Kidney tubule cell (primary cell): Measurements from ENCODE around the gene ACSS1.
A peak's percentile ranks its signal among the peaks of the same experiment; 100 is the strongest.

Experiments used
- DNase-seq: peaks from one replicate; pipeline ENCODE4 v3.0.0-alpha.2; 2018; ENCODE audit warnings: low spot score

ACSS1 gene

DNA sequence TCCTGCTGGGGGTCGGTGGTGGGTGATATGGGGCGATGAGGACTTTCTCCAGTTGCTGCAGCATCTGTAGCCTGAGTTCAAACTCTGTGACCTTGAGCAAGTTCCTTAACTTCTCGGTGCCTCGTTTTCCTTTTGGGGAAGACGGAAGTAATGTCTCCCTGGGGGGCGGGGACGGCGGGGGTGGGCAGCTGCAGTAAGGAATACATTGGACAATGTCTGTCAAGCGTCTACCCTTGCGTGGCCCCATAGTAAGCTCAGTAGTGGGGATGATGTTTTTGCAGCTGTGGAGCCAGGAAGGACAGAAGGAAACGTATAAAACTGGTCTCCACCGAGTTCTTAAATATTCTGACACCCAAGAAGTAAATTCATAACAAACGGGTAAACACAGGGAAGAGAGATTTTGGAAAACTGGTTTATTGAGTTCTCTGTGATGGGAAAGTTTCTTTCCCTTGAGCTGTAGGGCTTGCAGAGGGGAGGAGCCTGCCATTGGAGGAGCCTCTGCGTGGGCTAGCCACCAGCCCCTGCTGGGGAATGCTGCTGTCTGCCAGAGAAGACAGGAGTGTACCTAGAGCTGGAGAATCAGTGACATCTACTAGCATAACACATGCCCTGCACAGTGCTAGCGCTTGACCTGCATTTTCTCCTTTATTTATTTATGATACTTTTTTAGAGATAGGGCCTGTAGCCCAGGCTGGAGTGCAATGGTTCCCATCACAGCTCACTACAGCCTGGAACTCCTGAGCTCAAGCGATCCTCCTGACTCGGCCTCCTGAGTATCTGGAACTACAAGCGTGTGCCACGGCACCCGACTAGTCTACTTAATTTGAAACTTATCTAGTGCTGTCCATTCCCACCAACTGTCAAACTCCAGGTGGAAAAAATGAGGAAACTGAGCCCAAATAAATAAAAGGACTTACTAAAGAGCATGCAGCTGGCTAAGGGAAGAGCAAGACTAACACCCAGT lies 1.2 kb upstream of the ACSS1 start:
- no peak for DNase-seq

DNA sequence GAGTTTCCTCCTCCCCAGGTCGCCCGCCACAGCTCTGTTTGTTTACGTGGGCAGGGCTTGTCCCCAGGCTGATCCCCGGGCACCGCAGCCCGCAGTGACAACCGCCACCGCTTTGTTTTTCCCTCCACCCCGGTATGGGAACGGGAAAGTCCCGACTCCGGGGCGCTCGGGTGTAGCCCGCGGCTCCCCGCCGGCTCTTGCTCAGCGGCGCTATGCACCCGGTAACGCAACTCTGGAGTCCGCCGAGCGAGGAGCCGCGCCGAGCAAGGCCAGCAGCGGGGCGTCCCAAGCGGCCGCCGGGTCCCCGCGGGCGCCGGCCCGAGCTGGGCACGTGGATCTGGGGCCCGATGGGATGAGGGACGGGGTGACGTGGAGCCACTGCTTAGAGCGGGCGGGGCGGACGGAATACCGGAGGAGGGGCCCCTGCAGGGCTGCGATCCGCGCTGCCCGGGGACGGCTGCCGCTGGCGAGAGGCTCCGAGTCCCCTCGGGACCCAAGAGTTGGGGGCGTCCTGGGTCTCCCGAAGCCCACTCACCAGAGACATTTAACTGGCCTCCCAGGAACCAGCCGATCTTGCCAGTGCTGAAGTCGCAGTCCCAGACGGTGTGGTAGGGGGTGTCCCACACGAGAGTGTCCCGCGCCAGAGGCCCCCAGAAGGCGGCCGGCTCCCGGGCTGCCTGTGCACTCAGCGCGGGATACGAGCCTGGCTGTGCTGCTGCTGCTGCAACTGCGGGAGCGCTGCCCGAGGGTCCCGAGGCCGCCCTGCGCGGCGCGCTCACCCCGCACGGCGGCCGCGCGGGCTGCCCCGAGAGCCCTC lies 497 bp downstream of the ACSS1 start:
- DNase-seq = peak; percentile 66

DNA sequence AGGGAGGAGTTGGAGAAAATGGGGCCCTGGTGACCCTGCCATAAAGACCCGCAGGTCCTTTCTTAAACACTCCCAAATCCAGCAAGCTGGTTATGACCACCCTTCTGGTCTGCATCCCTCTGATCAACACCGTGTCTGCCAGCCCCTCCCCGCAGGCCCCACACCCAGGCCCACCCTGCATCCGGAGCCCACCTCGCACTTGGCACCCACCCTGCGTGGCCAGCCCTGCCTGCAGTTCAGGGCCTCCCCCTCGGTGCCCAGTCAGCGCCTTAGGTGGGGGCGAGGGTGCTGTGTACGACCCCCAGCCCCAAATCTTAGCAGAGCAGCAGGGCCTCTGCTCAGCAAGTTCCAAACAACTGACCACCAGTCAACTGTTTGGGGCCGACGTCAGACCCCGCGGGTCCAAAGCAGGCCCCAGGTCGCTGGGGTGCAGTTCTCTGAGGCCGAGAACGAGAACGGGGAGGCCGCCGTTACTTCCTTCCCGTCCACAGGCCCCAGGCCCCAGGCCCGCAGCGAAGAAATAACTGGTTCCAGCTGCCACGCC lies 1.2 kb downstream of the ACSS1 start:
- DNase-seq = no peak

DNA sequence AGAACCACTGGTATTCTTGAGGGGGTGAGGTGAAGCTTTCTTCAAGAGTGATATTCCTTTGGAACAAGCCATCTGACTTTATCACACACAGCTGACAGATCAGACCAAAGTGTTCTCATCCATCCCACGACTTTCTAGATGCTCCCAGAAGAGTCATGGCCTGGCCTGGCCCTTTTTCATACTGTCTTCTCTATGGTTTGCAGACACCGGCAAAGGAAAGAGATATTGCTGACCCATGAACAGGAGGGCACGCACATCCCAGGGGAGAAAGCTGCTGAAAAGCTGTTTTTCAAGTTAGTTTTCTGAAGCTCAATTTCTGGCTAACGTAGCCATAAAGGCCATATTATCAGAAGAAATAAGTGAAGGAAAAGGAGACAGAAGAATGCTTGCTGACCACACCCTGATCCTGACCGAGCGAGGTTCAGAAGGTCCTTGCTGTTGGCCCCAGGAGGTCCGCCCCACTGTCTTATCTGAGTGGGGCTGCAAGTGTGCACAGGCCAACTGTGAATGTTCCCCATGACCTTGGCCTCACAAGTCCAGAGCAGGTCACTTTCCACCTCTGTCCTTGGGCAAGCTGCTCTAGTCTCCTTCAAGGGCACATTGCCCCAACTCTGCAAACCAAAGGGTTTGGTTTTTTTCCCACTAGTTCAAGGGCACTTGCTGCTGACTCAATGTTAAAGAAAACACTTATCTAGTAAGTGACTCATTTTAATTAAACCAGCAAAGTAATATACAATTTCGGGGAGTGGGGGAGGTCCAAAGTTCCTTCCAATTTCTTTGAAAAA lies 2.0 kb downstream of the ACSS1 start:
- DNase-seq = no peak

DNA sequence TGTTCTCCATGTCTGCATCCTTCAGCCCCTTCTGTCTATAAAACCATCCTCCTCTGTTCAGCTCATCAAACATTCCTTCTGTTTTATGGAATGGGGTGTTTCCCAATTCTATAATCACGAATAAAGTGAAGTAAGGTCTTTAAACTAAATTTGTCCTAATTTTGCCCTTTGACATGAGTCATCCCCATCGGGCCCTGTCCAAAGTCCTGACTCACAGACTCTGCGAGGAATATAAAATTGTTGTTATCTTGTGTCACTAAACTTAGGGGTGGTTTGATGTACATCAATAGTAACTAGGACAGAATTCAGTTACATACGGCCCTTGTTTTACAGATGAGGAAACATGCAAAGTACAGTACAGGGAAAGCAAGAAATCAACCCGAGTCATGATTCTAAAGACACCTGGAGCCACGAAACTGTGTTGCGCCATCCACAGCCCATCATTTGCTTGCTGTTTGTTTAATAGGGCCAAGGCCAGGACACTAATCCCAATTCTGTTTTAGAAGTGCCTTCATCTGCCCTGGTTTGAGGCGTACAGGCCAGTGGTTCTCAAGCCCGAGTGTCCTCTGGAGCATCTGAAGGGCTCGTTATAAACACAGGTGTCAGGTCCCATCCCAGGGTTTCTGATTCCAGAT lies 2.8 kb downstream of the ACSS1 start:
- peak; percentile 31 for DNase-seq

DNA sequence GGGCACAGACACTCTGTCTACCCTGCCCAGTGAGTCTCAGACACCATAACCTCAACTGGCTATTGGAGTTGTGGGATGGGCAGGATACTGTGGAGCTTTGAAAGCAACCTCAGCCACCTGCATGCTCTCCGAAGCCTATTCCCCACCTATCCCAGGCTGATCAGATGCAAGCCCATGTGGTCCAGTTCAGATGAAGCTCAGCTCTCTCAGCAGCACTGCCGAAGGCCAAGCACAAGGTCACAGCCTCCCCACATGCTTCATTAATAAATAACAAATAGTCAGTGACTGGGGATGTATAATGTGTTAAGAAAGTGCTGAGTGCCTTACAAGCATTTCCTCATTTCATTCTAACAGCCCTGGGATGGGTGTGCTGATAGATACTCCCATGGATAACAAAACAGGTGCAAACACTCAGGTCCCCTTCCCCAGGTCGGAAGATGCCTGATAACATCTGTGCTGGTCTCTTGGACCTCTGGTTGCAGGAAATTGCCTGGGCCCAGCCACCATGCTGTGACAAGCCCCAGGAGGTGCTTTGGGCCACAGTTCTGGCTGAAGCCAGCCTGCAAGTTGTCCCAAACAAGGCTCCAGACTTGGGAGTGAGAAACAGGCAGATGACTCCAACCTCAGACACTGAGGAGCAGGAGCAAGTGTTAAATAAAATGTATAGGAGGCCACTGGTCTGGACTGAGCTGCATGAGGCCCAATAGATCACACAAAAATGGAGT lies 3.7 kb downstream of the ACSS1 start:
- DNase-seq = peak; percentile 51

DNA sequence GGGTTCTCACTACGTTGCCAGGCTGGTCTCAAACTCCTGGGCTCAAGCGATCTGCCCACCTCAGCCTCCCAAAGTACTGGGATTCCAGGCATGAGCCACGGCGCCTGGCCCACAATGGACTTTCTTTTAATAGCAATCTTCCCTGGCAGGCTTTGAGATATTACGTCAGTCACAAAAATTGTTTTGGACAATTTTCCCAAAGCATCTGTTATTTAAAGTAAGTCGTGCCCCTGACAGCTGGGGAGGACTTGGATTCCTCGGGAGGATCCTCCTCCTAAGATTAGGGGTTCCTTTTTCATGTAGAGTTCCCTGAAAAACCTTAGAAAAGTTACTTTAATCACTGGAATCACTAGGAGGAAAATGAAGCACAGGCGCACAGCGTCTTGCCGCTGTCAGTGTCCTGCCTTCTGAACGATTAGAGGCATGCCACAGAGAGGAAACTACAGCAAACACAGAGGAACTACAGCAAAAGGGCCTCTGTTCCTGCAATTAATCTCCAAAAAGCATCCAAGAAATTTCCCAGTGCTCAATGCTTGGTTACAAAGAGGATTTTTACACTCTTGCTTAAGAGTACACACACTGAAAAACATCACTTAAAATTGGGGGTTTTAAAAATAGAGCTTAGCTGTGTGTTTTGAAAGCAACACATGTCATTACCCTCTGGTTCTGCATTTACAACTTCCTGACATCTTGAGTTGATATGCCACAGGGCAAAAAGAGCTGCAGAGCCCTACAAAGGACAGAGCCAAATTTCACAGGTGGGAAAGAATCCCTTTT lies 4.5 kb downstream of the ACSS1 start:
- no peak for DNase-seq

DNA sequence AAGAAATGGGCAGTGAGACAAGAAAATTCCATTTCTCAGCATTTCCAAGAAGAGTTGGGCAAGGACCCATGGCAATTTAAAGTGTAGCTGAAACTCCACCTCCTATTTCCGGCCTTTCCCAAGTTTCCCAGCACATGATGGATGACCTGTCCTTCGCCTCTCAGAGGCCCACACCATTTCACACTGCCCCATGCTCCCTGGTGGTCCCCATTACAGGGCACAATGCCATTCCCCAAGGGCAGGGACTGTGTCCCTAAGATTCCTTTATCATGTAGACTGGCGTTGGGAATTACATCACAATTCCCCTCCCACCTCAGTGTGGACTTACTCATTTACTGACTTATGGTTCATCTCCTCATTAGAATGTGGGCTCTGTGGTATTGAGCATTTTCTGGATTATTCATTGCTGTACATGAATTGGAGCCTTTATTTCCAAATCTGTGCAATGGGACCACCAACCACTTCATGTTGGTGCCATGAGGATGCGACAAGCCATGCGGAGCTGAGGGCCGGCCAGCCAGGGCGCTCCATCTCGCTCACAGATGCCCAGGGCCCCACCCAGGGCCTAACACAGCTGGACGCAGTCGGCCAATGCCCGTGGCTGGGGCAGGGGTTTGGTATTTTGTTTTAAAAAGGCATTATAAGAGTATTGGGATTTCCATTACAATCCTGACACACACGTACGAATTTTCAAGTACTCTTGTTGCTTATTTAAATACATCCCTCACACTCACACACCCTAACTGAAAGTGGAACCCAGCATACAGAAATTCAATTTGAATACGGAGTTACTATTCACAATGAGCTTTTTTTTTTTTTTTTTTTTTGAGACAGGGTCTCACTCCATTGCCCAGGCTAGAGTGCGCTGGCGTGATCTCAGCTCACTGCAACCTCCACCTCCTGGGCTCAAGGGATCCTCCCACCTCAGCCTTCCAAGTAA lies 5.4 kb downstream of the ACSS1 start:
- DNase-seq = peak; percentile 54

DNA sequence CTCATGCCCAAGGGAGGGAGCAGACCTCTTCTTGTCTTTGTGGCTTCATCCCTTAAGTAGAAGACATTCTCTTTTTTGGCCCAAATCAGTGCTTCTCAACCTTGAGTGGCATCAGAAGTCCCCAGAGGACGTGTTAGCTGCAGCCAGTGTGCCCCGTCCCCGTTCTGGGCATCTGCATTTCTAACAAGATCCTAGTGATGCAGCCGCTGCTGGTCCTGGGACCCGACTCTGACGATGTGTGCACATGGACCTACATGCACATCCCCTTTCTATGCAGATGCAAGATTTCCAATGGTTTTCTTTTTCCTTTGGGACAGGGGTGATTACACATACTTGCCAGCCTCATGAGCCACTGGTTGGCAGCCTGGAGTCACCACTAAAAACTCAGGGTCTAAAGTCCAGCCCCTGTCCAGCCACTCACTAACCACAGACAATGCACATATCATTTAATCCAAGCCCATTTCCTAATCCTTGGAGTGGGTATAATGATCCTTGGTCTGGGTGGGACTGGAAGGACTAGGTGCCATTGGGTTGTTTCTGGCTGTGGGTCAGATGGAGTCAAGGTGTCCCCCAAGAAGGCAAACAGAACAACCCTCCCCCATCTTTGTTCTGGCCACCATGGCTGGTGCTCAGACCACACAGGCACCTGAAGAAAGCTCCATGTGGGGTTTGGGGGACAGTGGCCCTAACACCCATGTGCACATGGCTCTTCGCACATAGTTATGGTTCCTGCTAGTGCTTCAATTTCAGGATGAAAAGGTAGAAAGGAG lies 6.4 kb downstream of the ACSS1 start:
- no peak for DNase-seq

DNA sequence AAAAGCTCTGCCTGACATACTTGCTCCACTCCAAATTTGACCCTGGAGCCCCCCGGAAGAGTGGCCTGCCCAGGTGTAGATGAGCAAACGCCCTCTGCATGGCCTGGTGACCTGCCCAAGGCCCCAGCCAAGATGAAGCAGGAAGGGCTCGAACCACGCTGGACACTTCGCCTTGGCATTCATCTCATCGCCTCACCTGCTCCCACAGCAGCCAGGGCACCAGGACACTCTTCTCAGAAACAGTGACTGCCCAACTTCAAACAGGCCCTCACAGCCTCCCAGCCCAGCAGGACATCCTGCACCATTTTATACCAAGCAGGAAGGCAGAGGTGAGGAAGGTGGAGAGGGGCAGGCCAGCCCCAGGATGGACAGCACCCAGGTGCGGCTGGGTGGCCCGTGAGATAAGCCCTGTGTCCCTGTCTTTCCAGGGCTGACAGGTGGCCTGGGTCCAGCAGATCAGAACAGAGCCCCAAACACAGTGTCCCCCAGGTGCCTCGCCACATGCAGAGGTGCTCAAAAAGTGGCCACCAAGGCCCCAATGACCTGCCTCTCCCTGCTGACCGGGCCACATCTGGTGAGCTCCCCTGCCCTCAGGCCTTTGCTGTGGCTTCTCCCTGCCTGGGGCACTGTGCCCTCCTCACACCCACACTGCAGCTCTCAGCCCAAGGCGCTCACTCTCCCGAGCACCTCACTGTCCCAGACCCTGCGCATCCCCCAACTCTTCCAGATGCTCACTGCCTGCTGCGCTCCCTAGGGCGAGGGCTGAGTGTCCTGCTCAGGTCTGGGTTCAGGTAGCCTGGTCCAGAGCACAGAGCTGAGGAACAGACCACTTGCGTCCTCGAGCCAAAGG lies 7.2 kb downstream of the ACSS1 start:
- DNase-seq = no peak

DNA sequence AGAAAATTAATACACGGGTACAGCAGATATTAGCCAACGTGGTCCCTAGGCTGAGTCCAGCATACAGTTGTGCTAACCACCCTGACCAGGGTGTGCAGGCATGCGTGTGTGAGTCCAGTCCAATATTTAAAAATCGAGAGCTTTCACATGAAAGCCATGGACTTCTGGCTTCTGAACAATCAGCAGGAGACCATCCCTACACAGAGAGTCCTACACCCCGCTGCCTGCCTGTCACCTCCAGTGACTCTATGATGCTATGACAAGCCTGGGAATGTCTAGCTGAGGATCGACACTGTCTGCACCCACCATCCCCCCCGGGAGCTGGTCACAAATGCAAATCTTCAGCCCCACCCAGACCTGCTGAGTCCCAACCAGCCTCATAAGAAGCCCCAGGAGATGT lies 7.9 kb downstream of the ACSS1 start:
- no peak for DNase-seq

DNA sequence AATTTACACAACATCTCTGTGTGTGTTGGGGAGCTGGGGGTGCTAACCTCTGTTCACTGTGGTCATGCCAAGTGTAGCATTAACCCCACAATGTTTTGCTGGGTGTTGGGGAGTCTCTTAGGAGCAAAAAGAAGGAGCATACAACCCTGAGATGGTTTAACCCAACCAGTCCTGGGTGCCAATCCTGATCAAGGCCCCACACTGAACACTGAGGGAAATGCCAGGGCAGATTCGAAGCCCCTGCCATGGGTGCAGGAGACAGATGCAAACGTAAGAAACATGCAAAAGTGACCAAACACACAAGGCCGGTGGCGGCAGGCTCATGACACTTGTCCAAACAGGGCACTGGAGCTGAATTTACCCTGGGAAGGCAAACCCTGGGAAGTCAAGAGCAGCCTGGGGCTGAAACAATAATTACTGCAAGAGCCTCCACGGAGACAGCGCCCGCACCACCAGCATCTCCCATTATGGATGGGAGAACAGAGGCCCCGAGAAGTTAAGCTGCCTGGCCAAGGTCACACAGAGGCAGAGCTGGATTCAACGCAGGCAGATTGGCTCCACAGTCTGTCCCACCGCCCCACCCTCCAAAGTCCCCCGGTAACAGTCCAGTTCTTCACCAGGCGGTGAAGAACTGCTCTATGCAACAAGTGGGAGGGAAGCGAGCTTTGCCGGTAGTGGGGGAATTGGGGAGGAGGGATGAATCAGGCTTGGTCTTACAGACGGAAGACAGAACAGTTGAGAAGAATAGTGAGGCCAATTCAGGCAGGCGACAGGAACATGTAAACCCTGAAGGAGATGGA lies 8.5 kb downstream of the ACSS1 start:
- no peak for DNase-seq

DNA sequence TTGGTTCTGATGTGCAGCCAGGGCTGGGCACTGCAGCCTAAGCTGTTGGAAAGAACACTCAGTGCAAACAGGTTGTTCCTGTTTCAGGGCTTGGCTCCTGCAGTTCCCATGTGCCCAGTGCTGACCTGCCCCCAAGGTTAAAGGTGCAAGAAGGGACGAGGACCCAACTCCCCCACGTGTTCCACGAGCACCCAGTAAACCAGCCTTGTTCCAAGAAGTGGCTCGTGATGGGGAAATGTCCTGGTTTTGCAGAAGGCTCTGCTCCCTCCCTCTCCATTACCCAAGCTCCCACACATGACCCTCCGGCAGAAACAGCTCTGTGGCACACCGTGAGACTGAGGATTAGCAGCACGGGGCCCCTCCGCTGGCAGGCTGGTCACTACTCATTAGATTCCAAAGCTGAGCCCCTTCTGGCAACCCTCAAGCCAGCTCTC lies 9.4 kb downstream of the ACSS1 start:
- no peak for DNase-seq

DNA sequence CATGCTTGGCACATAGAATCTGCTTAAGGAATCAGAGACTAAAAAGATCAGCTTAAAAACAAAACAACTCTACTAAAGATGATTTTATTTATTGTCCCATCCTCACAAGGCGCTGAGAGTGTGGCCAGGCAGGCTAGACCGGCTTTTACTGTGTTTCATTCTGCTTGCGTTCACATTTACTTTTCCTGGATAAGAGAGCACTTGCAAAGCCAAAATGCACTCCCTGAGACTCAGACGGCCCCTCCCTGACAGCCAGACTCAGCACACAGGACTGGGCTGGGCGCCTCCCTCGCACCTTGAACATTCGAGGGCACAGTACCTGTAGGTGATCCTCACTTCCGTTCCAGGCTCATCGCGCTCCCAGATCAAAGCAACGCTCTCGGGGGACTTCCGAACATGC lies 10.2 kb downstream of the ACSS1 start:
- no peak for DNase-seq

DNA sequence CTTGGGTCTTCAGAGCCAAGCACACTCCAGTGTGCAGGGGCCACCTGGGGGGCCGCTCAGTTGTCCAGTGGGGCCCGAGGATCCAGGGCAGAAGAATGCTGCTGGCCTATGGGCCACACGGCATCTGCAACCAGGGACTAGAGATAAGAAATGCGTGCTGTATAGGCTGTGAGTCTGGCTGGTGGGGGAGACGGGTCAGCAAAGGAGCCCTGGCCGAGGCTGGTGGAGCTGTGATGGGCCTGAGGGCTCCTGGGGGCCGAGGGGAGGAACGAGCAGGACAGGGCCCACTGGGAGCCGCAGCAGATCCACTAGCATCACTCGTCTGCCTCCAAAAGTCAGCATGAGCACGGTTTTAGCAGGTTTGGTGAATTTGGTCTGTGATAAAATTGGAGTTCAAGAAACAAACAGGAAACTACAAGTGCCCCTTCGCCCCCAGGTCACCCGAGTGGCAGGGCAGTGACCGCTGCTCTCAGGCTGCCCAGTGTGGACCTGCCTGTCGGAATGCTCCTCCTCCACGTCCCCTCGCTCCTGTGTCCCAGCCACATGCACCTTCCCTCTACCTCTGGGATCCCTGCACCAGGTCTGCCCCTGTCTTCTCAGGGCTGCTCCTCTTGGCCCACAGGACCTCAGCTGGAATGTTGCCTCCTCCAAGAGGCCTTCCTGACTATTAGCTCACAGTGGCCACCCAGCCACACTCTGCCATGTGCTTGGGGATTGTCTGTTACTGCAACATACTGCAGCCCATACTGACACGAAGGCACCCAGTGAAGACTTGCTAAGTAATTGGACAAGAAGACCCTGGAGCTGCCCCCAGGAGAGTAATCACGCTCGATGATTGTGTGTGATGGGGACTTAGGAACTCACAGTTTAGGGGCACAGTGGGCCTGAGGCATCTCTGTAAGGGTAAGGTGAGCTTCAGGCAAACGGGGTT lies 10.9 kb downstream of the ACSS1 start:
- DNase-seq = no peak
